NCI-H345 (cell line): ENCODE results near the gene CACNA1G.

Source experiments
- DNase-seq: peaks from one replicate; lab custom pipeline; 2025; lab: John Stamatoyannopoulos, UW

The CACNA1G gene

GRCh38 chr17:50548831-50549230, 11.7 kb upstream of the CACNA1G start:
- DNase-seq, result no peak

- DNase-seq, result no peak
These were observed 11.1 kb upstream of the CACNA1G start for GRCh38 chr17:50549256-50549941.

GRCh38 chr17:50549969-50550368, 10.5 kb upstream of the CACNA1G start:
- DNase-seq, result no peak

- DNase-seq, result peak; percentile 57
These were observed 9.7 kb upstream of the CACNA1G start for GRCh38 chr17:50550661-50551432.

- DNase-seq, result no peak
These were observed 9.1 kb upstream of the CACNA1G start for GRCh38 chr17:50551433-50551815.

GRCh38 chr17:50551884-50552283, 8.6 kb upstream of the CACNA1G start:
- DNase-seq, result no peak

- no peak for DNase-seq
These were observed 6.3 kb upstream of the CACNA1G start for GRCh38 chr17:50554201-50554600.

- DNase-seq, result peak; percentile 67
These were observed 3.7 kb upstream of the CACNA1G start for GRCh38 chr17:50556803-50557202.

- DNase-seq, result no peak
These were observed 2.9 kb upstream of the CACNA1G start for GRCh38 chr17:50557630-50558029.

GRCh38 chr17:50558091-50558490, 2.4 kb upstream of the CACNA1G start:
- no peak for DNase-seq

- DNase-seq, result no peak
These were observed 2.0 kb upstream of the CACNA1G start for GRCh38 chr17:50558581-50558940.

- no peak for DNase-seq
These were observed 1.4 kb upstream of the CACNA1G start for GRCh38 chr17:50558941-50559614.

- peak; percentile 34 for DNase-seq
These were observed 786 bp upstream of the CACNA1G start for GRCh38 chr17:50559674-50560184.

GRCh38 chr17:50560931-50561745, 623 bp downstream of the CACNA1G start:
- DNase-seq, result no peak

GRCh38 chr17:50561746-50562141, 1.2 kb downstream of the CACNA1G start:
- no peak for DNase-seq

- DNase-seq, result no peak
These were observed 2.0 kb downstream of the CACNA1G start for GRCh38 chr17:50562242-50563091.

GRCh38 chr17:50563092-50563511, 2.6 kb downstream of the CACNA1G start:
- DNase-seq, result no peak

- no peak for DNase-seq
These were observed 4.4 kb downstream of the CACNA1G start for GRCh38 chr17:50564916-50565315.

GRCh38 chr17:50565402-50566350, 5.2 kb downstream of the CACNA1G start:
- DNase-seq, result peak; percentile 28

- DNase-seq, result no peak
These were observed 6.4 kb downstream of the CACNA1G start for GRCh38 chr17:50566886-50567285.
